Mesendoderm (in vitro differentiated cells): ENCODE measurements around the gene SLIT2.
A peak's percentile ranks its signal among the peaks of the same experiment; 100 is the strongest.

Experiments
- DNase-seq: peaks from one replicate; pipeline ENCODE4 v3.0.0; 2013
- H2AK5ac ChIP-seq: 2 replicates; pipeline ENCODE4 v1.6.1; 2013; ENCODE audit warnings: low read length, inconsistent platforms
- H2BK120ac ChIP-seq: 2 replicates; pipeline ENCODE4 v1.6.1; 2013; ENCODE audit warnings: low read depth, mild to moderate bottlenecking, low read length, moderate library complexity, mixed read lengths
- H2BK15ac ChIP-seq: replicated peaks from 2 replicates; pipeline ENCODE4 v1.6.1; 2013; ENCODE audit warnings: low read depth, mild to moderate bottlenecking, moderate library complexity
- H2BK5ac ChIP-seq: 2 replicates; pipeline ENCODE4 v1.6.1; 2013; ENCODE audit warnings: low read length, inconsistent platforms
- H3K18ac ChIP-seq: 2 replicates; pipeline ENCODE4 v1.6.1; 2013; ENCODE audit warnings: mild to moderate bottlenecking, low read length, mixed read lengths
- H3K23ac ChIP-seq: one replicate; pipeline ENCODE4 v1.6.1; 2013; ENCODE audit warnings: low read length
- H3K27ac ChIP-seq: 2 replicates; pipeline ENCODE4 v1.5.1; 2013; ENCODE audit warnings: low read depth, mild to moderate bottlenecking, inconsistent platforms, low read length, moderate library complexity
- H3K27me3 ChIP-seq: 2 replicates; pipeline ENCODE4 v1.6.1; 2013; ENCODE audit warnings: low read length, control low read depth, mild to moderate bottlenecking, inconsistent platforms; ENCODE audit not compliant: insufficient read depth, poor library complexity
- H3K36me3 ChIP-seq: 2 replicates; pipeline ENCODE4 v1.6.1; 2013; ENCODE audit warnings: low read length, inconsistent platforms; ENCODE audit not compliant: control insufficient read depth, insufficient read depth
- H3K4ac ChIP-seq: one replicate; pipeline ENCODE4 v1.6.1; 2013; ENCODE audit warnings: low read depth, mild to moderate bottlenecking, low read length, moderate library complexity
- H3K4me1 ChIP-seq: 2 replicates; pipeline ENCODE4 v1.6.1; 2013; ENCODE audit warnings: low read depth, low read length, inconsistent platforms; ENCODE audit not compliant: control insufficient read depth
- H3K4me2 ChIP-seq: 2 replicates; pipeline ENCODE4 v1.6.1; 2013; ENCODE audit warnings: low read length
- H3K4me3 ChIP-seq: 2 replicates; pipeline ENCODE4 v1.5.1; 2013; ENCODE audit warnings: mild to moderate bottlenecking, low read length
- H3K56ac ChIP-seq: one replicate; pipeline ENCODE4 v1.6.1; 2013; ENCODE audit warnings: low read length
- H3K79me1 ChIP-seq: 2 replicates; pipeline ENCODE4 v1.6.1; 2013; ENCODE audit warnings: low read length, inconsistent platforms
- H3K79me2 ChIP-seq: 2 replicates; pipeline ENCODE4 v1.6.1; 2013; ENCODE audit warnings: mild to moderate bottlenecking, low read length; ENCODE audit not compliant: control insufficient read depth, insufficient read depth
- H3K9ac ChIP-seq: 2 replicates; pipeline ENCODE4 v1.6.1; 2013; ENCODE audit warnings: low read length, inconsistent platforms
- H4K5ac ChIP-seq: one replicate; pipeline ENCODE4 v1.6.1; 2013; ENCODE audit warnings: low read length
- H4K8ac ChIP-seq: one replicate; pipeline ENCODE4 v1.6.1; 2013; ENCODE audit warnings: low read depth, mild to moderate bottlenecking, control low read depth, low read length, moderate library complexity
- WGBS: extraction: QIAGEN DNeasy Blood & Tissue Kit; methylation state at CpG from one replicate; pipeline ENCODE4 v1.1.7; 2013; ENCODE audit warnings: low lambda C conversion rate, missing lambda C conversion rate; ENCODE audit not compliant: insufficient coverage; ENCODE audit errors: extremely low coverage; 5-methylcytosine and 5-hydroxymethylcytosine counted together

Gene SLIT2

DNA sequence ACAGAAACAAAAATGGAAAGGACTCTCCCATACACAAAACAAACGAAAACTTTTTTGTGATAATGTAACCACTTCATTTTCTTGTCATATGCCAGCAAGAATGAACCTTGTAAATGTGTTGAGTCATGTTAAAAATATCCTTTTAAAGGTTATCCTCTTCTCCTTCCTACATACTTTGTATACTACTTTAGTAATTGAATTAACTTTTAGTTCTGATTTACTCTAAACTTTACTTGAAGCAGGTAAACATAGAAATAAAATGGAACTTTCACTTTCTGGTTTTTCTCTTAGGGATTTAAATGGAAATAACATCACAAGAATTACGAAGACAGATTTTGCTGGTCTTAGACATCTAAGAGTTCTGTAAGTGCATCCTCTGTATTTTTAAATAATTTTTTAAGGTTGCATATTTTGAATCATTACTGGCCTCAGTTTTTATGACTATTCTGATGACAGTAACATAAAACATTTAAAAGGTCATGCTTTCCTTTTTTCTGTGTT is 4.7 kb downstream of the SLIT2 start:
- no peaks in the 10 kb centered on the region for H3K4me1 ChIP-seq
- no peaks in the 10 kb centered on the region for H3K36me3 ChIP-seq
- no peak overlapping the region for H2BK15ac ChIP-seq
- H3K79me2 ChIP-seq, result peaks cover 10% of the 10 kb centered on the region
- H3K4me2 ChIP-seq, result no peak overlapping the region
- H3K9ac ChIP-seq, result no peak overlapping the region
- H3K4ac ChIP-seq, result no peak overlapping the region
- H2BK120ac ChIP-seq, result no peak overlapping the region
- H3K4me3 ChIP-seq, result no peak overlapping the region
- no peak overlapping the region for H3K23ac ChIP-seq
- no CpG with 5 or more reads among the region's 2 CpGs for WGBS
- H2AK5ac ChIP-seq, result no peak overlapping the region
- no peak overlapping the region for H2BK5ac ChIP-seq
- no peak overlapping the region for H4K5ac ChIP-seq
- H4K8ac ChIP-seq, result no peak overlapping the region
- no peak for DNase-seq
- no peak overlapping the region for H3K56ac ChIP-seq
- no peaks in the 10 kb centered on the region for H3K79me1 ChIP-seq
- H3K27me3 ChIP-seq, result peaks cover 4% of the 10 kb centered on the region
- H3K18ac ChIP-seq, result no peak overlapping the region
- no peak overlapping the region for H3K27ac ChIP-seq

DNA sequence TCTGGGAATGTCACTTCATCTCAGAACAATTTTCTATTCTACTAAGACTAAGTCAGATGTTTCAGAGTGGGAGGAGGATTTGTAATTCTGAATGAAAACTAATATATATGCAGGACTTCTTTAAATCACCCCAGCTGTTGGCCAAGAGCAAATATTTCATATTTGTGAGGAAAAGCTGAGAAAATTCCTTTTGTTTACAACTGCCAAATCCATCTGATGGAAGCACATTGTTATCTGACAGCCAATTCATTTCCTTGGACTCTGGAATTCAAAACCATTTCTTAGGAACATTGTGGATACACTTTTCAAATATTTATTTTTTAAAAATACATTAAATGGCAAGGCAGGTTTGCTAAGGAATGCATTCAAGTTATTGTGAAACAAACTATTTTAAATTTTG is 8.0 kb downstream of the SLIT2 start:
- H3K36me3 ChIP-seq, result no peaks in the 10 kb centered on the region
- H3K23ac ChIP-seq, result no peak overlapping the region
- no peak overlapping the region for H3K4ac ChIP-seq
- H2AK5ac ChIP-seq, result no peak overlapping the region
- no peak overlapping the region for H4K5ac ChIP-seq
- no peak overlapping the region for H2BK15ac ChIP-seq
- no peak overlapping the region for H3K27ac ChIP-seq
- no peak for DNase-seq
- H3K79me2 ChIP-seq, result no peaks in the 10 kb centered on the region
- H3K18ac ChIP-seq, result no peak overlapping the region
- no peak overlapping the region for H3K56ac ChIP-seq
- H4K8ac ChIP-seq, result no peak overlapping the region
- no peaks in the 10 kb centered on the region for H3K27me3 ChIP-seq
- H3K9ac ChIP-seq, result no peak overlapping the region
- no peaks in the 10 kb centered on the region for H3K79me1 ChIP-seq
- no peak overlapping the region for H2BK120ac ChIP-seq
- H3K4me1 ChIP-seq, result no peaks in the 10 kb centered on the region
- no peak overlapping the region for H3K4me3 ChIP-seq
- no peak overlapping the region for H3K4me2 ChIP-seq
- no peak overlapping the region for H2BK5ac ChIP-seq

DNA sequence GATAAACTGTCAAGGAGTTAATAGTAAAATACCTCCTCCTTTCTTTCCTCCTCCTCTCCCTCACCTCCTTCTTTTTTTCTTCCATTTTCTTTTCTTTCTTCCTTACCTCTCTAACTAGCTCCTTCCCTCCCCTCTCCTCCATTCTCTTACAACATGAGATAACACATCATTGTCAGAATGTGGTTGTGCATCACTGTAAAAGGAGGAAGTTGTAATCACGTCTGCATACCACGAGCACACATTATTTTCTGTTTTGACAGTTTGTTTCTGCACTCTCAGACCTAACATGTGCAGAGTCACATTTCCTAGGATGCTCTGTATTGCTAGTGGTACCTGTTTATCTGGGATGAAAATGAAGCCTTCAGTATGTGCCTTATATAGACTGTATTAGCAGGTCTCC is 9.1 kb downstream of the SLIT2 start:
- Histone ChIP-seq H3K9ac (no peak overlapping the region), H4K8ac (no peak overlapping the region), H3K56ac (no peak overlapping the region), H2BK15ac (no peak overlapping the region), H4K5ac (no peak overlapping the region), H2BK120ac (no peak overlapping the region), H3K79me2 (no peaks in the 10 kb centered on the region), H3K23ac (no peak overlapping the region), H3K27ac (no peak overlapping the region), H3K27me3 (no peaks in the 10 kb centered on the region), H3K4me3 (no peak overlapping the region), H3K36me3 (no peaks in the 10 kb centered on the region), H3K18ac (no peak overlapping the region), H3K4ac (no peak overlapping the region), H3K4me1 (no peaks in the 10 kb centered on the region), H2BK5ac (no peak overlapping the region), H3K79me1 (no peaks in the 10 kb centered on the region), H2AK5ac (no peak overlapping the region), H3K4me2 (no peak overlapping the region)
- no CpG with 5 or more reads among the region's 2 CpGs for WGBS
- DNase-seq, result no peak

DNA sequence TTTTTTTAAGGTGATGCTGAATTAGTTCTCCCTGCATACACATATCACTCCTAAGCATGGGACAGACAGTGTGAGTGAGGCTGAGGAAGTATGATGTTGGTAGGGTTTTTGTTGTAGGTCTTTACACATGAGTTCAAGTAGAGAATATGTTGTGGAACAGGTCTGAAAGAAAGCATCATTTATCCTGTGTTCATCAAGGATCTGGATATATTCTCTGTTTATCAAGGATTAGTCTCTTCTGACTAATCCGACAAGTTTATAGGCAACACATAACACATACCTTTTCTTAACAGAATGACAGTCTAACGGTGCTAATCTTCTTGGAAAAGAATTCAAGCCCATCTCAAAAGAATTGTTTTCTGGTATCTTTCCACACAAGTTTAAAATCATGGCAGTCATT is 10.5 kb downstream of the SLIT2 start:
- DNase-seq, result no peak
- no peak overlapping the region for H4K5ac ChIP-seq
- H3K4ac ChIP-seq, result no peak overlapping the region
- no peaks in the 10 kb centered on the region for H3K4me1 ChIP-seq
- H4K8ac ChIP-seq, result no peak overlapping the region
- no peaks in the 10 kb centered on the region for H3K79me2 ChIP-seq
- H2BK15ac ChIP-seq, result no peak overlapping the region
- WGBS, result no CpG with 5 or more reads among the region's 2 CpGs
- no peak overlapping the region for H3K4me2 ChIP-seq
- H3K56ac ChIP-seq, result no peak overlapping the region
- H3K27ac ChIP-seq, result no peak overlapping the region
- H2BK120ac ChIP-seq, result no peak overlapping the region
- no peak overlapping the region for H2BK5ac ChIP-seq
- no peak overlapping the region for H3K23ac ChIP-seq
- no peak overlapping the region for H3K18ac ChIP-seq
- no peak overlapping the region for H3K9ac ChIP-seq
- no peaks in the 10 kb centered on the region for H3K36me3 ChIP-seq
- no peak overlapping the region for H3K4me3 ChIP-seq
- H3K27me3 ChIP-seq, result no peaks in the 10 kb centered on the region
- no peaks in the 10 kb centered on the region for H3K79me1 ChIP-seq
- H2AK5ac ChIP-seq, result no peak overlapping the region

DNA sequence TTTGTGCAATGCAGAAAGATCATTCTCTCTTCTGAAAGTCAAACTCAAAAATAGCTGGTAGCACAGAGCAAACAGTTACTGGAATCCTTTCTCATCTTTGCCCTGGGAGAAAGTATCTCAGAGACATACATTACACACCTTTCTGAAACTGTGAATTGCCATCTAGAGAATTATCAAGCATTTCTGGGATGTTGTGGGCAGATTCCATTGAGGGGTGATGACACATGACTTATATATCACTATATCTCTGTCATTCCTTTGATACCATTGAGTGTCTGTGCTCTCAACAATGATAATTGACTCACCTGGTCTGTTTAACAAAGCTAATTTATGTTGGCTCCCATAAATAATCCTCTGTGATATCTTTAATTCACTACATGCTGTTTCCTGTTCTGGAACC is 13.0 kb downstream of the SLIT2 start:
- Histone ChIP-seq H3K23ac (no peak overlapping the region), H4K8ac (no peak overlapping the region), H2BK5ac (no peak overlapping the region), H3K4ac (no peak overlapping the region), H3K79me1 (no peaks in the 10 kb centered on the region), H3K9ac (no peak overlapping the region), H2AK5ac (no peak overlapping the region), H3K27ac (no peak overlapping the region), H3K36me3 (no peaks in the 10 kb centered on the region), H3K79me2 (no peaks in the 10 kb centered on the region), H3K4me2 (no peak overlapping the region), H3K27me3 (no peaks in the 10 kb centered on the region), H3K56ac (no peak overlapping the region), H3K4me3 (no peak overlapping the region), H4K5ac (no peak overlapping the region), H3K4me1 (no peaks in the 10 kb centered on the region), H2BK120ac (no peak overlapping the region), H3K18ac (no peak overlapping the region), H2BK15ac (no peak overlapping the region)
- peak; percentile 18 for DNase-seq

DNA sequence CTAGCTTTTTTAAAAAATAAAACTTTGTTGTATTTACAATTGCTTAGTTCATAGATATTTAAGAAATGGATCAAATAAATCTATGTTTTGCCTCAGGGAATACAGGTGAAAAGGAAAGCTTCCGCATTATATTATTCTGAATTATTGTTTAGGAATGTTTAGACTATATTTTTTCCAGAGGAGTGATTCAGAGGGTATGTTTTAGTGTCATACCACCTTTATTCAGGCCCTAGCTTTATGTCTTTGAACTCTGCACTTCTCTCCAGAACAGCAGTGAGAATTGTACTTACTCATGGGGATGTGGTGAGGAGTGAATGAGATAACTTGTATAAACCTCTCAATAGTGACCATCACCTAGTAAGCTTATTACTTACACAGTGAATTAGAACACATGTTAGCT is 14.0 kb downstream of the SLIT2 start:
- H4K8ac ChIP-seq, result no peak overlapping the region
- H2BK5ac ChIP-seq, result no peak overlapping the region
- H3K27ac ChIP-seq, result no peak overlapping the region
- H3K23ac ChIP-seq, result no peak overlapping the region
- no peak overlapping the region for H3K4me3 ChIP-seq
- no peak overlapping the region for H2BK120ac ChIP-seq
- no peaks in the 10 kb centered on the region for H3K79me1 ChIP-seq
- H3K18ac ChIP-seq, result no peak overlapping the region
- H2AK5ac ChIP-seq, result no peak overlapping the region
- H2BK15ac ChIP-seq, result no peak overlapping the region
- no peak overlapping the region for H3K9ac ChIP-seq
- H3K79me2 ChIP-seq, result no peaks in the 10 kb centered on the region
- no peaks in the 10 kb centered on the region for H3K4me1 ChIP-seq
- H3K36me3 ChIP-seq, result no peaks in the 10 kb centered on the region
- no peak overlapping the region for H3K56ac ChIP-seq
- DNase-seq, result no peak
- H4K5ac ChIP-seq, result no peak overlapping the region
- H3K27me3 ChIP-seq, result no peaks in the 10 kb centered on the region
- no peak overlapping the region for H3K4me2 ChIP-seq
- H3K4ac ChIP-seq, result no peak overlapping the region
- WGBS, result no CpG with 5 or more reads among the region's 1 CpG
